GM21717 (cell line): ENCODE data around the gene ABTB2.
"Not testable (repeated sequence)": the region's sequence is repeated elsewhere in the genome, so short reads cannot be mapped to it uniquely, and the experiment has no call there.

ENCODE experiments used
- ATAC-seq: cut with Tn5 transposase; IDR thresholded peaks from one replicate; pipeline ENCODE4 v1.9.1; 2021; ENCODE audit warnings: mild to moderate bottlenecking, moderate library complexity; ENCODE audit not compliant: unreplicated experiment

Gene ABTB2

DNA sequence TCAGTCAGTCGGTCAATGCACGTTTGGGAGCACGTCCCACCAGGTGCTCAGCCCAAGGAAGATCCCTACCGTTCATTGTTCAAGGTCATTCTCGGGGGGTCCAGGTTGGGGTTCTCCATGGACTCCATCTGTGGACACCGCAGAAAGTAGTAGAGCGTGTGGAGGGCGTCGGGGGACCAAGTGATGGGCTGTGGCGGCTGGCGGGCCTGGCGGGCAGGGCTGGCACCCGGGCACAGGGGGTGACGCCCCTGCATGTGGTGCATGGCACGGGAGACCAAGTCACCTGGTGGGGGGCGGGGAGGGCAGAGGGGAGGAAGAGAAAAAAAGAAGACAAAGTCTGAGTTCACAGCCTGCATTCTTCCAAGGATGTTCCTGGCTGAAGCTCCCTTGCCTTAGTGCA is 160.6 kb downstream of the ABTB2 start:
- ATAC-seq: no peak

DNA sequence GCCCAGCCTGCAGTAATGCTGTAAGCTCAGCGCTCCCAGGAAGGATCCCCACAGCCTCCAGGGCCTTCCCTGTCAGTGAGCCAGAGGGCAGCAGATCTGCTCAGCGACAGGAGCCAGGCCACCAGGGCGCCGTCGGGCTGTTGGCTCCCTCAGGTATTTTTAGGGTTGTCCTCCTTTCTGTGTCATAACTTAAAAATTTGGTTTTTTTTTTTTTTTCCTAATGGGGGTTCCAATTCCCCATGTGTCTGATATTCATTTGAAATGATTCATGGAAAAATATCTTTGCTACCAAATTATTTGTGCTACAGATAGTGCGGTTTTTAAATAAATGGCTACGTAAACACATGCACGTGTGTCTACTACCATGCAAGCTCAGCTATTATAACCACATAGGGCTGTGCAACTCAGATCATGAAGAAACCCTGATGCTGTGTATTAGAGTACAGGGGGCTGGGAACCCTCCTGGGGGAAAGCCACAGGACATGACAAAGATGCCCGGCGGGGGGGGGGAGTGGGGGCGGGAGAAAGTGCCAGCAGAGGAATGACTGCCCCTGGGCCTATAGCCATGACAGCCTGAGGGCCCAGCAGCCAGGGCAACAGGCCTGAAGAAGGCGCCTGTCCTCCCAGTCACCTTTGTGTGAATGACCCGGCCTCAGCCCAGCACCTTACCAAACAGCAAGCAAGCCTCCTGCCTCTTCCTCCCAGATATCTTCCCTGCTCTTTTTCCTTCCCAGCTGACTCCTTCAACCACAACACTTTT is 163.1 kb downstream of the ABTB2 start:
- no peak for ATAC-seq

- no peak for ATAC-seq
Observed at GRCh38 chr11:34192481-34193401, 165.1 kb downstream of the ABTB2 start.

DNA sequence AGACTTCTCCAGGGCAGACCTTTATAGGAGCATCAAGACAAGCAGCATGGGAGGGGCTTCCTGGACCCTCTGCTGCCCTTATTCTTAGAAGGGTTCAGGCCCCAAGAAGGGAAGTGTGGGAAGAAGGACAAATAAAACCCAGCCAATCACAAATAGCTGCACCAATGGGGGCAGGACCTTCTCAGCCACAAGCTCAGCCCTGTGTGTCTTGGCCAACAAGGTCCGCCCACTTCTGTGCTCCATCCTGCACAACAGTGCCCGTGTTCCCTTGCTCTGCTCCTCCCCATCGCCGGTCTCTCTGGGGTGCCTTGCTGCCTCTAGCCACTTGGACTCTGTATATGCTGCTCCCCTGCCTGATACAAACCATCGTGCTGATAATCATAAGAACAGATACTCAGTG is 166.2 kb downstream of the ABTB2 start:
- no peak for ATAC-seq

DNA sequence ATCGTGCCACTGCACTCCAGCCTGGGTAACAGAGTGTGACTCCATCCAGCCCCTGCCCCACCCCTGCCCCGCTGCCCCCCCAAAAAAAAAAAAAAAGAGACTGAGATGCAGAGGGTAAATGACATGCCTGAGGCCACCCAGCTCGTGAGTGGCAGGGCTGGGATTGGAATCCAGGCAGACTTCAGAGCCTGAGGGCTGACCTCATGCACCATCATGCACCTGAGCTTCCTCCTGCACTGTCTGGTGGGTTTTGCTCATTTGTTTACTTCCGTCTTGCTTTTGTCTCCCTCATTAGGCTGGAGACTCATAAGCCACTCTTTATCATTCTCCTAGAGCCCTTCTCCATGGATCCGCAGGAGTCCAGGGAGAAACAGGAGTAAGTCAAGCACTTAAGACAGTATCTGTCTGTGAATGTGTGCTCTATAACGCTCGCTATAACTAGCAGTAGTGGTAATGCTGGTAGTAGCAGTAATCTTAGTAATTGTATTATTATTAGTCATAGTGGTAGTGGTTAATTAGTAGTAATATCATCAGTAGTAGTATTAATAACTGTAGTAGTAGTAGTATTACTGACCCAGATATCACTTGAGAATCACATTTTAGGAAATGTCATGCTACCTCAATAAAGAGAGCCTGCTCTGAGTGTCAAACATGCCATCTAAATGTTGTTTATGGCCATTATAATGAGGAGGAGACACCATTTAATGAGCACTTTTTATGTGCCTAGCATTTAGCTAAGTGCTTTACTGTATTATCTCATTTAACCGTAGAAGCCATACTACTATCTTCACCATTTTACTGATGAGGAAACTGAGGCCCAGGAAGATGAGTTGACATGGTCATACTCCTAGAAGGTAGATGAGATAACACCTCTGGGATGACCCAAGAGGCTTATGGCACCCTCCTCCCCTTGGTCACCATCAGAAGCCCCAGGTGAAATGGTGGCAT is 167.3 kb downstream of the ABTB2 start:
- ATAC-seq: no peak

DNA sequence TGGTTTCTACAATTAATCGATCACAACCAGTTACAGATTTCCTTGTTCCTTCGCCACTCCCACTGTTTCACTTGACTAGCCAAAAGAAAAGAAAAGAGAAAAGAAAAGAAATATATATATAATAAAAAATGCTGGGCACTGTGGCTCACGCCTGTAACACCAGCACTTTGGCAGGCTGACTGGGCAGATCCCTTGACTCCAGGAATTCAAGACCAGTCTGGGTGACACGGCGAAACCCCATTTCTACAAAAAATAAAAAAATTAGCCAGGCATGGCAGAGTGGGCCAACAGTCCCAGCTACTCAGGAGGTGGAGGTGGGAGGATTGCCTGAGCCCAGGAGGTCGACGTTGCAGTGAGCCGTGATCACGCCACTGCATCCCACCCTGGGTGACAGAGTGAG is 168.6 kb downstream of the ABTB2 start:
- no peak for ATAC-seq

GRCh38 chr11:34188181-34188580 is 169.6 kb downstream of the ABTB2 start:
- no peak for ATAC-seq

- no peak for ATAC-seq
Observed at GRCh38 chr11:34185926-34186841, 171.6 kb downstream of the ABTB2 start.

- ATAC-seq: no peak
Observed at GRCh38 chr11:34184505-34185015, 173.2 kb downstream of the ABTB2 start.

- no peak for ATAC-seq
Observed at GRCh38 chr11:34183848-34184391, 173.9 kb downstream of the ABTB2 start.

- ATAC-seq: no peak
Observed at GRCh38 chr11:34182921-34183685, 174.7 kb downstream of the ABTB2 start.

DNA sequence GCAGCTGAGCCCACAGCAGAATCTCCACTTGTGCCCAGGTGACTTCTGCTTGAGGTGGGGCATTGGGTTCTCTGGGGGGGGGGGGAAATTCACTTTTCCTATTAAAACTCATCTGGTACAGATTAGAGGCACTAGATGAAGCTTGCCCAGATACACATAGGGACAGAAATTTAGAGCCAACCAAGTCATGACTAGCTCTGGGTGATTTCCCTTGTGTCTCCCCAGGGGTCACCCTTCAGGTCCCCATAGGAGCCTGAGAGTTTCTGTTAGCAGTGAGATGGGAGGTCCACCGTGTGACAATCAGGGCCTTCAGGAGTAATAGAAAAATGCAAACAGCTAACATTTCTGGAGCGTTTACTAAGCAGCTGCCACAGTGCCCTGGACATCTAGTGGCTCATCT is 175.4 kb downstream of the ABTB2 start:
- no peak for ATAC-seq

DNA sequence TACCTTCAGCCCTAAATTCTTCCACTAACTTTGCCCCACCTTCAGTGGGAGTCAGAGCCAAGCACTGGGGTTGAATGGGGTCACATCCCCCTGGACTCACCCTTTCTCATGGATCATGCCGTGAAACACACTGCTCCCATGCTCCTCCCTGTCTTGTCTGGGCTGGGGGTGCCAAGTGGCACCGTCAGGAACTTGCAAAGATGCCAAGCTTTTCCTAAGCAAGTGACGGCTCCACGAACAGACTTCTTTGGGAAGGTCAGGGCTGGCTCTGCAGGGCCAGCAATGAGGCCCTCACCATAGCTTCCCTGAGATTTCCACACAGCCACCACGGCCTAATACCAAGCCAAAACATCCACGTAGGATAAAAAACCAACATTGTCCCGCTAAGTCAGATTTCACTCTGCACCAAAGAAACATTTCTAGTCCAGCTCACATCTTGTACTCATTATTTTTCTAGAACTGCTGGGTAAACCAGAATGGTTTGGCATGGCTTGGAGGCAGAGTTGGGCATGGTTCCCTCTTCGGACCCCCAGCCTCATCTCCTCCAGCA is 175.9 kb downstream of the ABTB2 start:
- no peak for ATAC-seq

DNA sequence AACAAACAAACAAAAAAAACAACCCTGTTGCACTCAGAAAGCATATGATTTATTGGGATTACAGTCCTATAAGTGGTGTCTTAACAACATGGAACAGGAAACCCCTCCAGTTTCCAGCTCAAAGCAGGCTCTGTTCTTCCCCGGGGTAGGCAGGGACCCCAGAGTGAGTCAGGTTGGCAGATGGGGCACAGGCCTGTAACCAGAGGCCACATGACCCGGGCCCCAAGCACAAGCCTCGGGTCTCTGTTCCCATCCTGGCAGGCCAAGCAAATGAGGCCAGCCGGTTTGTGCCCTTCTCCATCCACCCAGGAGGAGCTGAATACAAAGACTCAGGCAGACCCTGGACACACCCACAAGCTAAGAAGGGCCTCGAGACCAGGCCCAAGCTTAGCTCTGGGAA is 176.6 kb downstream of the ABTB2 start:
- ATAC-seq: no peak

DNA sequence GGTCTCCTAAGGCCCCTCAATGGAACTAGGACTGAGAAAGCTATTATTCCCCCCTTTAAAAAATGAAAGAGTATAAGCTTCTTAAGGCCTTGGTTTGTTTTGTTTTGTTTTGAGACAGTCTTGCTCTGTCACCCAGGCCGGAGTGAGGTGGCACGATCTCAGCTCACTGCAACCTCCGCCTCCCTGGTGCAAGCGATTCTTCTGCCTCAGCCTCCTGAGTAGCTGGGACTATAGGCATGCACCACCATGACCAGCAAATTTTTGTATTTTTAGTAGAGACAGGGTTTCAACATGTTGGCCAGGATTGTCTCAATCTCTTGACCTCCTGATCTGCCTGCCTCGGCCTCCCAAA is 177.0 kb downstream of the ABTB2 start:
- ATAC-seq: not testable (repeated sequence)

DNA sequence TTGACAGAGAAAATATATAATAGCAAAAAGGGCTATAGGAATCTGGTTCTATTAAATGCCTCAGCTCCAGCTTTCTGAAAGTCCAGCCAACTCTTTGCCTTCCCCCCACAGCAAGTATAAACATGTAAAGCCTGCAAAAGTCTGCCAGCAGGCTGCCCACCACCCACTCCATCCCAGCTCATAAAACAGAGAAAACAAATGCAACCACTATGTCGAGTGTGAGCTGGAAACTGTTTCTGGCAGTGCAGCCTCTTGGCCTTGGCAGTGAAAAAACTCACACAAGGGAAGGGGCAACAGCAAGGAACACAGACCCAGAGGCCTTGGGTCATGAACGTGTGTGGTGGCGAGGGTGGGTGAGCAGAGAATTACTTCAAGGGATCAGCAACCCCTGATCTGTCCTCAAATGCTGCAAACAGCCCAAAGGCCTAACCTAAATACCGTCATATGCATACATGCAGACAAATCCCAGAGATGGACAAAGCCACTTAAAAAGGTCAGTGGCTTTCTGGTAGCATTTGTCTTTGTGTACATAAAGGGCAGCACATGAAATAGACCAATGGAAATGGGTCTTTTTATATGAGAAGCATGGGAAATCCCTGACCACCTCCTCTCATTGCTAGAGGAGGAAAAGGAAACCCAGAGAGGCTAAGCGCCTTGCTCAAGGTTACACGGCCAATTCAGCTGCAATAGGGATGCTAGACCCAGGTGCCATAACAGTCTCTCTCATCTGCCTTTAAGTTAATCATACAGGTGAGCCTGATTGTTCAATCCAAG is 177.6 kb downstream of the ABTB2 start:
- ATAC-seq: no peak

DNA sequence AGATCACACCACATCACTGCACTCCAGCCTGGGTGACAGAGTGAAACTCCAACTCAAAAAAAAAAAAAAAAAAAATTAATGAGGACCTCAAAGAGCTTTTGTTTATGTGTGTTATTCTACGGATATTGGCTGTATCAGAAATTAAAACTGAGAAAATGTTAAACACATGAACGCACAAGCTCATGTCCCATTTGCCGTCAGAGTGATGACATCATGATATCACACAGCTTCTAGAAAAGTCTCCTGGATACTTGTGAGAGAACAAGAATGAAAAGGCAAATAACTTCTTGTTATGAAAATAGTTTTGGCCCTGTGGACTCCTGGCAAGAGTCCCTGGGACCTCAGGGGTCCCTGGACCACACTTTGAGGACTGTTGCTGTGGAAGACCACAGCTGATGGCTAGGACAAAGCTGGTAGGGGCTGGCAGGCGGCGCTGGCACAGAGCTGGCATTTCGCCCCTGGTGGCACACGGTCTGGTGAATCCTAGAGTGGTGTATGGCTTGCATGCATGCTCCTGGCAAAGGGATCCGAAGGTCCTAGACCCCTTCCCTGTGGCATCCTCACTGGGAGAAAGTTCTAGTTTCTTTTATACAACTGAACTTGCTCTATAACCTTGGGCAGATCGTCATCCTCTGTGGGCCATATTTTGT is 178.7 kb downstream of the ABTB2 start:
- ATAC-seq: no peak
